ENCODE results near the gene WWP2.

- TF ChIP-seq, protein P1, sequence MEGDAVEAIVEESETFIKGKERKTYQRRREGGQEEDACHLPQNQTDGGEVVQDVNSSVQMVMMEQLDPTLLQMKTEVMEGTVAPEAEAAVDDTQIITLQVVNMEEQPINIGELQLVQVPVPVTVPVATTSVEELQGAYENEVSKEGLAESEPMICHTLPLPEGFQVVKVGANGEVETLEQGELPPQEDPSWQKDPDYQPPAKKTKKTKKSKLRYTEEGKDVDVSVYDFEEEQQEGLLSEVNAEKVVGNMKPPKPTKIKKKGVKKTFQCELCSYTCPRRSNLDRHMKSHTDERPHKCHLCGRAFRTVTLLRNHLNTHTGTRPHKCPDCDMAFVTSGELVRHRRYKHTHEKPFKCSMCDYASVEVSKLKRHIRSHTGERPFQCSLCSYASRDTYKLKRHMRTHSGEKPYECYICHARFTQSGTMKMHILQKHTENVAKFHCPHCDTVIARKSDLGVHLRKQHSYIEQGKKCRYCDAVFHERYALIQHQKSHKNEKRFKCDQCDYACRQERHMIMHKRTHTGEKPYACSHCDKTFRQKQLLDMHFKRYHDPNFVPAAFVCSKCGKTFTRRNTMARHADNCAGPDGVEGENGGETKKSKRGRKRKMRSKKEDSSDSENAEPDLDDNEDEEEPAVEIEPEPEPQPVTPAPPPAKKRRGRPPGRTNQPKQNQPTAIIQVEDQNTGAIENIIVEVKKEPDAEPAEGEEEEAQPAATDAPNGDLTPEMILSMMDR (IDR thresholded peaks at IDR 0.05) = no peak
- no peak for TF ChIP-seq EP300 (IDR thresholded peaks at IDR 0.05)
- no peak for TF ChIP-seq POLR2A (IDR thresholded peaks at IDR 0.05)
- TF ChIP-seq POLR2AphosphoS5 (IDR thresholded peaks at IDR 0.05) = no peak
Measured at GRCh38 chr16:69860233-69861231, 98.4 kb downstream of the WWP2 start.

Measured in sigmoid colon (tissue), 4 donors.